ENCODE data around the gene DYNLT1.
"Not testable (repeated sequence)": the region's sequence is repeated elsewhere in the genome, so short reads cannot be mapped to it uniquely, and the experiment has no call there.

Gene DYNLT1

DNA sequence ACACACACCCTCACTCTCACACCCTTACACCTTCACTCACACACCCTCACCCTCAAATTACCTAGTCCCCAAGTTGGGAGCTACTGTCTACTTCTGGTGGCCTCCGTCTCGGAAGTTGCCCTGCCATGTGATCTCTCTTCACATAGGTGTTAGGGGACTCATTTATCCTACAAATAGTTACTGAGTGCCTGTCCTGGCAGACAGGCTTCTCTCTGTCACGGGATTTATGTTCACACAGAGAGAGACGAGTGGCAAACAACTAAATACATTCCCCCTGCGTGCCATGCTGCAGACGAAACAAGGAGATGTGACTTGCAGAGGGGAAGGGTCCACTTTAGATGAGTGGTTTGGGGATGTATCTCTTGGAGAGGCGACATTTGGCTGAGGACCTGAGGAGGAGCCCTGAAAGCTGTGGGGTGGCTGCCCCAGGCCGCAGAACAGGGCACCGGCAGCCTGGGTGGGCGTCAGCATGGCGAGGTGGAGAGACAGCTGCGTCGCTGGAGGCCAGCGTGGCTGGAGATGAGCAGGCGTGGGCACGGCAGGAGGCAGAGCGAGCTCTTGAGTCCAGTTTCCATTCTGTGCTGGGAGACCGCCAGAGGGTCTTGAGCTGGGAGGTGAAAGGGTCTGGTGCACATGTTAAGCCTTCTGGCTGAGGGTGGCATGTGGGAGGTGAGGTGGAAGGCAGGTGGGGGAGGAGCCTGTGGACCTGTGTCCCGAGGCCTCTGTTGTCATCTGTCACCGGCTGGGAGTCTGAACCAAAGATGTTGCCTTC is 17.2 kb downstream of the DYNLT1 start:
- no peaks in the 10 kb centered on the region for H3K27me3 ChIP-seq (ENCODE audit: insufficient read depth, low read length)
- peaks cover 70% of the 10 kb centered on the region for H3K36me3 ChIP-seq (ENCODE audit: insufficient read depth, low read length)
- H3K9me3 ChIP-seq (ENCODE audit: insufficient read depth, low read depth, low read length) = no peaks in the 10 kb centered on the region
- no peak overlapping the region for H3K4me3 ChIP-seq (ENCODE audit: low read length)
- no peak overlapping the region for H3K9ac ChIP-seq (ENCODE audit: low read depth, low read length)
- no peak overlapping the region for H3K27ac ChIP-seq (ENCODE audit: low read depth, low read length)
- peaks cover 8% of the 10 kb centered on the region for H3K4me1 ChIP-seq (ENCODE audit: insufficient read depth, low read length)
- 93% methylated on average over 20 of the region's 20 CpGs for WGBS

DNA sequence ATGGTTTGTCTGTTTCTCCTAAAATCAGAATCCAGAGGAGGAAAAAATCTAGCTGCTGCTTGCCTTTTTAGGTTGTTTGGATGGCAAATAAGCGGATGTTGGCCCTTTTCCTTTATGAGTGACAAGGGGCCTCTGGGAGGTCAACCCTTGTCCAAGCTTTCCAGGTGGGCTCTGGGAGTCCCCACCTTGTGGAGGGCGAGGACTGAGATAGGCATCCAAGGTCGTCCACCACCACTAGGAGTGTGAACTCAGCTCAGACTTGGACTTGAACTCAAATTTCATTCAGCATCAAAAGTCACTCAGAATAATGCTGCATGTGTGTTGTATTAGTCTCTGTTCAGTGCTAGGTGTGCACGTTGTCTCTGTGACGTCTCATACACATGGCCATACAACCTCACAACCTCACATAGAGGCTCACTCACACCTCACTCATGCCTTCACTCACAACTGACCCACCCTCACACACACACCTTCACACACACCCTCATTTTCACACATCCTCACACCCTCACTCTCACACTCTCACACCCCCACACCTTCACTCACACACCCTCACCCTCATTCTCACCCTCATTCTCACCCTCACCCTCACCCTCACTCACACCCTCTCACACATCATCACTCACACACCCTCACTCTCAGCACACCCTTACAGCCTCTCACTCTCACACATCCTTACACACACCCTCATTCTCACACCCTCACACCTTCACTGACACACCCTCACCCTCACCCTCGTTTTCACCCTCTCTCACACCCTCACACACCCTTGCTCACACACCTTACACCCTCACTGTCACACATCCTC is 18.0 kb downstream of the DYNLT1 start:
- peaks cover 70% of the 10 kb centered on the region for H3K36me3 ChIP-seq (ENCODE audit: insufficient read depth, low read length)
- no peak overlapping the region for H3K27ac ChIP-seq (ENCODE audit: low read depth, low read length)
- peaks cover 8% of the 10 kb centered on the region for H3K4me1 ChIP-seq (ENCODE audit: insufficient read depth, low read length)
- no peaks in the 10 kb centered on the region for H3K27me3 ChIP-seq (ENCODE audit: insufficient read depth, low read length)
- H3K4me3 ChIP-seq (ENCODE audit: low read length) = no peak overlapping the region
- H3K9me3 ChIP-seq (ENCODE audit: insufficient read depth, low read depth, low read length) = no peaks in the 10 kb centered on the region
- H3K9ac ChIP-seq (ENCODE audit: low read depth, low read length) = no peak overlapping the region
- 94% methylated on average over 6 of the region's 6 CpGs for WGBS

DNA sequence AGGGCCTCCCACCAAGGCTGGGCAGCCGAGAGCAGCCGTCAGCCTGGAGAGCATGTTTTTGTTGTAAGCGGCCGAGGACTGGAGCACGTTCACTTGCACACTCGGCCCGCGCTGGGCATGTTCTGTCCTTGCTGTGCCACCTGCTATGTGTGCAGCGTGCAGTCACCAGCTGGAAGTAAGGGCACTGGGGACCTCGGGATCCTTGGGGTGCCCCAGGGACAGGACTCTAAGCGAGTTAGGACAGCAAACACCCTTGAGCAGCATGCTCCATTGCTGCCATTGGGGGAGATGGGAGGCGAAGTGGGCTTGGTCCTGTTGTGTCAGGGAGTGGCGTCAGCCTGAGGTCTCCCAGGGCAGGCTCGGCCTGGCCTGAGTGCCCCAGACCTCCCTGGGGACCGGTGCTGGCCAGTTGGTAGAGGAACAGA is 18.6 kb downstream of the DYNLT1 start:
- Histone ChIP-seq H3K4me1 (ENCODE audit: insufficient read depth, low read length) (peaks cover 8% of the 10 kb centered on the region), H3K27ac (ENCODE audit: low read depth, low read length) (no peak overlapping the region), H3K27me3 (ENCODE audit: insufficient read depth, low read length) (no peaks in the 10 kb centered on the region), H3K36me3 (ENCODE audit: insufficient read depth, low read length) (peaks cover 69% of the 10 kb centered on the region), H3K9ac (ENCODE audit: low read depth, low read length) (no peak overlapping the region), H3K4me3 (ENCODE audit: low read length) (no peak overlapping the region), H3K9me3 (ENCODE audit: insufficient read depth, low read depth, low read length) (no peaks in the 10 kb centered on the region)
- 95% methylated on average over 15 of the region's 15 CpGs for WGBS

DNA sequence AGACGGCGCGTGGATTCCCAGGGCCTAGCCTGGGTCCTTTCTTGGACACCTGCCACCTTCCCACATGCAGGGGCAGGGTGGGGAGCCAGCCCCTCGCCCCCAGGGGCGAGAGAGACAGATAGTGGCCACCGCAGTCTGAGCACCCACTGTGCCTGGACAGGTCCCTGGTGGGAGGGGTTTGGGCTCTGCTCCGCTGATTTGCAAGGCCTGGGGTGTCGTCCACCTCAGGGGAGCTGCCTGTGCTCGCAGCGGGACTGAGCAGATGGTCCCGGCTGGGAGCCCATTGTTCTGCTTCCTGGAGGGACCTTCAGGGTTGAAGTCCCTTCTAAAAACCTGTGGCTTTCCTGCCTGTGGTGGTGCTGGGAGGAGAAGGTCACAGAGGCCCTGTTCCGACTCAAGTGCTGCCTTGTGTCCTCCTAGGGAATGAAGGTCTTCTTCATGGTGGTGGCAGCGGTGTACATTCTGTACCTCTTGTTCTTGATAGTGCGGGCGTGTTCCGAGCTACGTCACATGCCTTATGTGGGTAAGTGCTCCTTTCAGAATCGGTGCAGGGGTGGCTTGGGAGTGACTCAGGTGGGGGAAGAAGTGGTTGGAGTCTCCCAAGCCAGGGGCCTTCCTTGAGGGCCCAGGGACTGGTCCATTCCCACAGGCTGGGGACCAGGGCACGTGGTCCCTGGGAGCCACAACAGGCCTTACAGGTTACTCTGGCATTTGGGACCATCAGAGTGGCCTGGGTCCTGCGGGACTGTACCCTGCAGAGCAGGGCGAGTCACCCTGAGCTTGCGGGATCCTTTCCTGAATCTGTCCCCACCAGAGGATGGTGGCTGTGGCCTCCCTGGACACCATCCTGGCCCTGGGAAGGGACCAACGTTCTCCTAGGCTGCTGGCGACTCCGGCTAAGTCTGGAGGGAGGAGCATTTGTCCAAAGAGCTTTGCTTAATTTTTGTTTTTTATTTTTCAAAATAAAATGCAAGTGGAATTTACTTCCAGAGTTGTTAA is 19.6 kb downstream of the DYNLT1 start:
- no peak overlapping the region for H3K27ac ChIP-seq (ENCODE audit: low read depth, low read length)
- H3K36me3 ChIP-seq (ENCODE audit: insufficient read depth, low read length) = peaks cover 69% of the 10 kb centered on the region
- peaks cover 8% of the 10 kb centered on the region for H3K4me1 ChIP-seq (ENCODE audit: insufficient read depth, low read length)
- no peak overlapping the region for H3K4me3 ChIP-seq (ENCODE audit: low read length)
- H3K27me3 ChIP-seq (ENCODE audit: insufficient read depth, low read length) = no peaks in the 10 kb centered on the region
- 91% methylated on average over 25 of the region's 25 CpGs for WGBS
- H3K9ac ChIP-seq (ENCODE audit: low read depth, low read length) = no peak overlapping the region
- no peaks in the 10 kb centered on the region for H3K9me3 ChIP-seq (ENCODE audit: insufficient read depth, low read depth, low read length)

DNA sequence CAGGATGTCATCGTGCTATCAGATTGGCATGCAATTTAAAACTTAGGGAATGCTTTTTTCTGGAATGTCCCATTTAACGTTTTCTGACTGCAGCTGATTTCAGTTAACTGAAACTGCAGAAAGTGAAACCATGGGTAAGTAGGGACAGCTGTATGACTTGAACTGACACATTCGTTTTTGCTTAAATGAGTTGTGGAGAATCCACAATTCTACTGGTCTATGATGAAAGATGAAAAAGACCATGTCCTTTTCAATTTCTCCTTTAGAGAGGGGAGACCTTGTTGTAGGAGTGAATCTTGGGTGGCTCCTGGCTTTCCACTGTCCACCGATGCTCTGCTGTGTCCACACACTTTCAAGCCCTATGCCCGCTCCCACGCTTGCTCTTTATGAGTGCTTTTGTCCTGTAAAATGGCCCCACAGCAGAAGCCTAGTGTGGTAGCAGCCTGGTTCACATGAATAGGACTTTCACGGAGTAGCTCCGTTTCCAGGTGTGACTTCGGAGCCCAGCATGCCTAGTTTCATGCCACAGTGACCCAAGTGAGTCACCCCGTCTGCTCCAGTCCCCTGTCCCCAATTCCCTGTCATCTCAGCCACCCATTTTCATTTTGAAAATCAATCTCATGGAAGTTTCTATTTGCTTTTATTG is 21.9 kb downstream of the DYNLT1 start:
- WGBS = 95% methylated on average over 10 of the region's 10 CpGs
- H3K4me1 ChIP-seq (ENCODE audit: insufficient read depth, low read length) = no peaks in the 10 kb centered on the region
- H3K9ac ChIP-seq (ENCODE audit: low read depth, low read length) = no peak overlapping the region
- H3K36me3 ChIP-seq (ENCODE audit: insufficient read depth, low read length) = peaks cover 65% of the 10 kb centered on the region
- H3K4me3 ChIP-seq (ENCODE audit: low read length) = no peak overlapping the region
- H3K27me3 ChIP-seq (ENCODE audit: insufficient read depth, low read length) = no peaks in the 10 kb centered on the region
- no peaks in the 10 kb centered on the region for H3K9me3 ChIP-seq (ENCODE audit: insufficient read depth, low read depth, low read length)
- H3K27ac ChIP-seq (ENCODE audit: low read depth, low read length) = no peak overlapping the region

DNA sequence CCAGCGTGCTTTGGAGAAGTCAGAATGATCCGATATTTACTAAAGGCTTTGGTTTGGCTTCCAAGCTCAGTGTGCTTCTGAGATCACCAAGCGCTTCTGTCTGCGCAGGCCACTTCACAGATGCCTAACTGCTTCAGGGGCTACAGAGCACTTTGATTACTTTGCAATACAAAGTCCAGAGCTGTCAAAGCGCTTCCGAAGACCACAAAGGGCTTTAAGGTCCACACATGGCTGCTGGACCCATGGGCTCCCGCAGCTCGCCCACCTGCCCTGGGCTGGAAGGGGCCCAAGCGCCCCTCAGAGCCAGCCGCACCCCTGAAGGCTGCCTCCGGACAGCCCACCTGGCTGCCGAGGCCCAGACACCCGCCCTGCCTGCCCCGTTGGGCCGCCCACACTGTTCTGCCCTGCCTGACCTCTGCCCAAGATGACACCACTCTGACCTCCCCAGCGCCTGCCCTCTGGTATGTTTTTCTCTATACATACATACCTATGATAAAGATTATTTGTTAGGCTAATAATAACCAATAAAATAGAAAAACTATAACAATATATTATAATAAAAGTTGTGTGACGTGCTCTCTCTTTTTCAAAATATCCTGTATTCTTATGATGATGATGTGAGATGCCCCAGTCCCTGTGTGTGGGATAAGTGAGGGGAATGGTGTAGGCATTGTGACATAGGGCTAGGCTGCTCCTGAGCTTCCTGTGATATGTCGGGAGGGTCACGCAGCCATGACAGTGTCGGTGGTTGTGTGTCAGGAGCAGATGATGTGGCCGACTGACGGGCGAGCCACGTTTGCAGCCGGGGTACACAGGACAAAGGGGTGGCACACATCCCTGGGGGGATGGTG is 22.6 kb downstream of the DYNLT1 start:
- Histone ChIP-seq H3K9me3 (ENCODE audit: insufficient read depth, low read depth, low read length) (no peaks in the 10 kb centered on the region), H3K36me3 (ENCODE audit: insufficient read depth, low read length) (peaks cover 58% of the 10 kb centered on the region), H3K4me1 (ENCODE audit: insufficient read depth, low read length) (no peaks in the 10 kb centered on the region), H3K4me3 (ENCODE audit: low read length) (no peak overlapping the region), H3K9ac (ENCODE audit: low read depth, low read length) (no peak overlapping the region), H3K27me3 (ENCODE audit: insufficient read depth, low read length) (no peaks in the 10 kb centered on the region), H3K27ac (ENCODE audit: low read depth, low read length) (no peak overlapping the region)
- WGBS = 96% methylated on average over 25 of the region's 25 CpGs

DNA sequence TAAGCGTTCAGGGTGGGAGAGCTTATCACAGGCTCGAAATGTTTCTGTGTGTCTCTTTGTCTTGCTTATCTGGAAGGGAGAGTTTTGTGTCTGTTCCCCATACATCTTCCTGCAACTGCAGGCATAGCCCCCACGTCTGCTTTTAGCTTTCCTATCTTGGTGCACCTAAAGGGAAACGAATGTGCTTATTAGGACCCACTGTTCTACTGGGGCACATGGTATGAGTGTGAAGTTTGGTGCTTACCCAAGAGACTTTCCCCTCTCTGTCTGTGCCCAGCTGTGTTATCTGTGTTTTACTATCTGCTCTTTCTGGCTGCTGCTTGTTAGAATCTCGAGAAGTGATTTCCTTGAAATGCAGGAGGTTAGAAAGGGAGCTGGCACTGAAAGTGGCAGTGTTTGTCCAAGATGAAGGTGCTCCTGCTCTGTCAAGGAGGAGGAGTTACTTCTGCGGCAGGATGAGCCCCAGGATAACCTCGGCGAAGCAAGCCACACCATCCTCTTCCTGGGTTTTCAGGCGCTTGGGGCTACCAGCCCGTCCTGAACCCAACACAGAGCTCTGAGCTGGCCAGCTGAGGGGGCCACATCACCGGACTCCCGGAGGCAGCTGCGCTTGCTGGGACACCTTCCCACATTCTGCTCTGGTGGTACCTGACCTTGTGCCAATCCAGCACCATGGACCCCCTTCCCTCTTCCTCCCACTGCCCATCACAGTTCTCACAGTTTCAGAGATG is 23.4 kb downstream of the DYNLT1 start:
- no peak overlapping the region for H3K27ac ChIP-seq (ENCODE audit: low read depth, low read length)
- H3K36me3 ChIP-seq (ENCODE audit: insufficient read depth, low read length) = peaks cover 50% of the 10 kb centered on the region
- no peaks in the 10 kb centered on the region for H3K27me3 ChIP-seq (ENCODE audit: insufficient read depth, low read length)
- WGBS = 89% methylated on average over 13 of the region's 13 CpGs
- H3K4me1 ChIP-seq (ENCODE audit: insufficient read depth, low read length) = no peaks in the 10 kb centered on the region
- no peaks in the 10 kb centered on the region for H3K9me3 ChIP-seq (ENCODE audit: insufficient read depth, low read depth, low read length)
- H3K4me3 ChIP-seq (ENCODE audit: low read length) = no peak overlapping the region
- H3K9ac ChIP-seq (ENCODE audit: low read depth, low read length) = no peak overlapping the region

DNA sequence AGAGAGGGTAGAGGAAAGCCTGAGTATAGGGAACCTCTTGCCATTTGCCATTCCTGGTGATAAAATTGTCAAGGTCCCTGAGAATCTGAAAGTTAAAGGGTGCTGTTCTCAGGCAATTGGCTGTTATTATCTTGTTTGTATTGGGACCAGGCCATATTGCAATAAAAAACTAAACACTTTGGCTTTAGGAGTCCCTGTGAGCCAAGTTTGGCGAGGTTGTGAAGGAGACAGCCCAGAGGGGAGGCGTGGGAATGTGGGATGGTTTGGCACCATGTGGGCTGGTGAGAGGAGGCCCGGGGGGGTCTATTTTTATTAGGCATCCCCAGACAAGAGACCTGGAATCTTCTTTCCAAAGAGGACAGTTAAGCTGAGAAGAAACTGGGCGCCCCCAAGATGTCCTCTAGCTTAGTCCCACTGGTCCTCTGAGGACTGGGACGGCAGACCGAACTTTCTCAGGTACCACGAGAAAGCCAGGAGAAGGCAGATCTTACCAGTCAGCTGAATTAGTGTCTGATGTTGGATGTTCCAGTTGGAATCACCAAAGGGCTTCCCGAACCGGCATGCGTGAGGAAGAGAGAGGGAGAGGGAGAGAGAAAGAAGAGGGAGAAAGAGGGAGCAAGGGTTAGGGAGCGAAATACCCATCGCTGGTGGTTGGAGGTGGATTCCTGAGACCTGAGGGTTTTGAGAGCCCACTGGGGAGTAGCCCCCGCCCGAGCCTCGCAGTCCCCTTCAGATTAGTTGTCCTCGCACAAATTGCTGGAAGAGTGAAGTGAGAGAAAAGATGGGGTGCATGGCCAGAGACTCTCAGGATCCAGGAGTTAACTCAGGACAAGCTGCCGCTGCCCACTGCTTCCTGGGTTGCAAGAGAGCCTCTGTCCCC is 24.4 kb downstream of the DYNLT1 start:
- no peaks in the 10 kb centered on the region for H3K27me3 ChIP-seq (ENCODE audit: insufficient read depth, low read length)
- H3K27ac ChIP-seq (ENCODE audit: low read depth, low read length) = no peak overlapping the region
- no peaks in the 10 kb centered on the region for H3K4me1 ChIP-seq (ENCODE audit: insufficient read depth, low read length)
- peaks cover 42% of the 10 kb centered on the region for H3K36me3 ChIP-seq (ENCODE audit: insufficient read depth, low read length)
- no peaks in the 10 kb centered on the region for H3K9me3 ChIP-seq (ENCODE audit: insufficient read depth, low read depth, low read length)
- WGBS = 92% methylated on average over 17 of the region's 17 CpGs
- no peak overlapping the region for H3K9ac ChIP-seq (ENCODE audit: low read depth, low read length)
- no peak overlapping the region for H3K4me3 ChIP-seq (ENCODE audit: low read length)

DNA sequence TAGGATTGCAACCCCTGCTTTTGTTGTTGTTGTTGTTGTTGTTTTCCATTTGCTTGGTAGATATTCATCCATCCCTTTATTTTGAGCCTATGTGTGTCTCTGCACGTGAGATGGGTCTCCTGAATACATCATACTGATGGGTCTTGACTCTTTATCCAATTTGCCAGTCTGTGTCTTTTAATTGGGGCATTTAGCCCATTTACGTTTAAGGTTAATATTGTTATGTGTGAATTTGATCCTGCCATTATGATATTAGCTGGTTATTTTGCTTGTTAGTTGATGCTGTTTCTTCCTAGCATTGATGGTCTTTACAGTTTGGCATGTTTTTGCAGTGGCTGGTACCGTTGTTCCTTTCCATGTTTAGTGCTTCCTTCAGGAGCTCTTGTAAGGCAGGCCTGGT is 26.3 kb downstream of the DYNLT1 start:
- not testable (repeated sequence) for H3K4me3 ChIP-seq (ENCODE audit: low read length); H3K4me1 ChIP-seq (ENCODE audit: insufficient read depth, low read length); H3K27ac ChIP-seq (ENCODE audit: low read depth, low read length); H3K9me3 ChIP-seq (ENCODE audit: insufficient read depth, low read depth, low read length); H3K27me3 ChIP-seq (ENCODE audit: insufficient read depth, low read length); H3K9ac ChIP-seq (ENCODE audit: low read depth, low read length)
- peaks cover 55% of the 10 kb centered on the region for H3K36me3 ChIP-seq (ENCODE audit: insufficient read depth, low read length)
- 93% methylated on average over 3 of the region's 3 CpGs for WGBS
